ENCODE measurements around the gene MRPL4. TPM values are rescaled to one million over a fixed set of nuclear protein-coding genes. Genes with fewer than 3 reads are reported as not detected.

The MRPL4 gene
- 96.3 and 98.7 TPM in 2 replicates for total RNA-seq

- Histone ChIP-seq H3K36me3 (ENCODE audit: control insufficient read depth, insufficient read depth, low read length) (peaks cover 3% of the 10 kb centered on the region), H3K4me3 (ENCODE audit: low read depth, low read length) (peak within 1 kb of the TSS; percentile 89), H3K27me3 (ENCODE audit: control insufficient read depth, insufficient read depth, low read length) (no peaks in the 10 kb centered on the region)
- no peak for TF ChIP-seq CTCF (IDR thresholded peaks at IDR 0.05; ENCODE audit: insufficient read depth, low read length, poor library complexity, severe bottlenecking)
- peak; percentile 97 for DNase-seq (ENCODE audit: low read depth)
These were observed at the start of gene MRPL4 for GRCh38 chr19:10251792-10252694. TSS of gene MRPL4 (plus strand) at chr19:10252214. CDS start at chr19:10252254, 40 bp downstream.

DNA sequence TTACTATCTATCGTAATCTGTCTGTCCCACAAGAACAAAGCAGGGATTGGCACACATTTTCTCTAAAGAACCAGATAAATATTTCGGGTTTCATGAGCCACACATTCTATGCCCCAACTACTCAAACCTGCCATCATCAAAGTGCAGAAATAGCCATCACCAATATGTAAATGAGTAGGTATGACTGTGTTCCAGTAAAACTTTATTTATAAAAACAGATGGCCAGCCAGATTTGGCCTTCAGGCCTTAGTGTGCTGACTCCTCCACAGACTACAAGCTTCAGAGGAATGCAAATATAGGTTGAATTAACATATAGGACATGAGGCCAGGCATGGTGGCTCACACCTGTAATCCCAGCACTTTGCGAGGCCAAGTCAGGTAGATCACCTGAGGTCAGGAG, 48.3 kb upstream of the MRPL4 start:
- no peak for TF ChIP-seq CTCF (IDR thresholded peaks at IDR 0.05; ENCODE audit: insufficient read depth, low read length, poor library complexity, severe bottlenecking)
- Histone ChIP-seq H3K36me3 (ENCODE audit: control insufficient read depth, insufficient read depth, low read length) (no peaks in the 10 kb centered on the region), H3K4me3 (ENCODE audit: low read depth, low read length) (no peak overlapping the region), H3K27me3 (ENCODE audit: control insufficient read depth, insufficient read depth, low read length) (no peaks in the 10 kb centered on the region)
- DNase-seq (ENCODE audit: low read depth), result no peak

- DNase-seq (ENCODE audit: low read depth), result no peak
- H3K4me3 ChIP-seq (ENCODE audit: low read depth, low read length), result no peak overlapping the region
- no peaks in the 10 kb centered on the region for H3K27me3 ChIP-seq (ENCODE audit: control insufficient read depth, insufficient read depth, low read length)
- H3K36me3 ChIP-seq (ENCODE audit: control insufficient read depth, insufficient read depth, low read length), result no peaks in the 10 kb centered on the region
- no peak for TF ChIP-seq CTCF (IDR thresholded peaks at IDR 0.05; ENCODE audit: insufficient read depth, low read length, poor library complexity, severe bottlenecking)
These were observed 46.4 kb upstream of the MRPL4 start for GRCh38 chr19:10205636-10206035.

- no peak for DNase-seq (ENCODE audit: low read depth)
- Histone ChIP-seq H3K4me3 (ENCODE audit: low read depth, low read length) (no peak overlapping the region), H3K36me3 (ENCODE audit: control insufficient read depth, insufficient read depth, low read length) (no peaks in the 10 kb centered on the region), H3K27me3 (ENCODE audit: control insufficient read depth, insufficient read depth, low read length) (no peaks in the 10 kb centered on the region)
- no peak for TF ChIP-seq CTCF (IDR thresholded peaks at IDR 0.05; ENCODE audit: insufficient read depth, low read length, poor library complexity, severe bottlenecking)
These were observed 45.7 kb upstream of the MRPL4 start for GRCh38 chr19:10206226-10206885.

- Histone ChIP-seq H3K27me3 (ENCODE audit: control insufficient read depth, insufficient read depth, low read length) (no peaks in the 10 kb centered on the region), H3K36me3 (ENCODE audit: control insufficient read depth, insufficient read depth, low read length) (no peaks in the 10 kb centered on the region), H3K4me3 (ENCODE audit: low read depth, low read length) (no peak overlapping the region)
- no peak for DNase-seq (ENCODE audit: low read depth)
- TF ChIP-seq CTCF (IDR thresholded peaks at IDR 0.05; ENCODE audit: insufficient read depth, low read length, poor library complexity, severe bottlenecking), result no peak
These were observed 45.0 kb upstream of the MRPL4 start for GRCh38 chr19:10207026-10207425.

All from kidney epithelial cell (primary cell).